HepG2 (cell line): ENCODE results near the gene CAMTA2. TPM values are rescaled to one million over a fixed set of nuclear protein-coding genes. Genes with fewer than 3 reads are reported as not detected.

Experiments
- KDM4B ChIP-seq: sonication (generic); formaldehyde crosslinking; IDR thresholded peaks from 2 replicates; pipeline ENCODE4 v1.4.0; 2020; ENCODE audit warnings: missing genetic modification reagents
- MAFF ChIP-seq: IDR thresholded peaks from 2 replicates; pipeline ENCODE4 v1.6.1; 2011; ENCODE audit warnings: low read depth, low read length, improper control_type of control experiment
- MLLT10 ChIP-seq: sonication (generic); formaldehyde crosslinking; IDR thresholded peaks from 2 replicates; pipeline ENCODE4 v1.4.0; 2020; ENCODE audit warnings: missing genetic modification reagents
- MXD4 ChIP-seq: IDR thresholded peaks from 2 replicates; pipeline ENCODE4 v1.6.1; 2016; ENCODE audit warnings: mild to moderate bottlenecking, missing biosample characterization, missing genetic modification reagents
- NFE2 ChIP-seq: sonication (generic); formaldehyde crosslinking; IDR thresholded peaks from 2 replicates; pipeline ENCODE4 v1.4.0; 2020; ENCODE audit warnings: missing genetic modification reagents
- POLR2A ChIP-seq, 2 experiments: IDR thresholded peaks; 2 replicates each; pipeline ENCODE4 v1.6.1; 2011; ENCODE audit warnings: low read depth in 2 of 2, low read length in 2 of 2, mild to moderate bottlenecking in 1 of 2, moderate library complexity in 1 of 2; ENCODE audit not compliant: insufficient read depth in 1 of 2
- SATB2 ChIP-seq: sonication (generic); formaldehyde crosslinking; IDR thresholded peaks from 2 replicates; pipeline ENCODE4 v1.5.0; 2020; ENCODE audit warnings: missing genetic modification reagents
- SMARCE1 ChIP-seq: fragments of 450-650 bp; IDR thresholded peaks from 2 replicates; pipeline ENCODE4 v1.6.1; 2017; ENCODE audit warnings: borderline replicate concordance
- SOX6 ChIP-seq, 2 experiments: fragments of 450-650 bp in 1 of 2; sonication (generic) in 1 of 2; formaldehyde crosslinking in 1 of 2; IDR thresholded peaks; 2 replicates each; pipeline versions ENCODE4 v1.4.0 to v1.6.1; 2017 to 2020; ENCODE audit warnings: antibody characterized with exemption in 1 of 2, mild to moderate bottlenecking in 1 of 2, missing genetic modification reagents in 1 of 2
- SUZ12 ChIP-seq: fragments of 150-350 bp; IDR thresholded peaks from 2 replicates; pipeline ENCODE4 v1.6.1; 2014; ENCODE audit warnings: low read depth, low read length
- ZBTB42 ChIP-seq: sonication (generic); formaldehyde crosslinking; IDR thresholded peaks from 2 replicates; pipeline ENCODE4 v1.5.0; 2020; ENCODE audit warnings: mild to moderate bottlenecking, missing genetic modification reagents
- ZBTB7A ChIP-seq: sonication (generic); formaldehyde crosslinking; IDR thresholded peaks from 2 replicates; pipeline ENCODE4 v1.8.0; 2022; ENCODE audit warnings: mild to moderate bottlenecking, missing genetic modification reagents
- ZNF17 ChIP-seq: sonication (generic); formaldehyde crosslinking; IDR thresholded peaks from 2 replicates; pipeline ENCODE4 v1.5.0; 2020; ENCODE audit warnings: mild to moderate bottlenecking, missing genetic modification reagents
- ZNF234 ChIP-seq: sonication (generic); formaldehyde crosslinking; conservative IDR thresholded peaks from 2 replicates; pipeline ENCODE4 v1.5.1; 2020; ENCODE audit warnings: mild to moderate bottlenecking, missing genetic modification reagents
- ZNF432 ChIP-seq: sonication (generic); formaldehyde crosslinking; IDR thresholded peaks from 2 replicates; pipeline ENCODE4 v1.5.0; 2020; ENCODE audit warnings: missing genetic modification reagents, mild to moderate bottlenecking, borderline replicate concordance
- ZNF549 ChIP-seq: sonication (generic); formaldehyde crosslinking; IDR thresholded peaks from 2 replicates; pipeline ENCODE4 v1.5.0; 2020; ENCODE audit warnings: missing genetic modification reagents
- ZNF563 ChIP-seq: sonication (generic); formaldehyde crosslinking; IDR thresholded peaks from 2 replicates; pipeline ENCODE4 v1.8.0; 2022; ENCODE audit warnings: mild to moderate bottlenecking, moderate library complexity, missing genetic modification reagents
- ZNF615 ChIP-seq: sonication (generic); formaldehyde crosslinking; IDR thresholded peaks from 2 replicates; pipeline ENCODE4 v1.5.0; 2020; ENCODE audit warnings: mild to moderate bottlenecking, missing genetic modification reagents, borderline replicate concordance
- ZNF703 ChIP-seq: sonication (generic); formaldehyde crosslinking; IDR thresholded peaks from 2 replicates; pipeline ENCODE4 v1.5.1; 2020; ENCODE audit warnings: missing genetic modification reagents, mild to moderate bottlenecking, moderate library complexity, borderline replicate concordance
- ZNF75D ChIP-seq: sonication (generic); formaldehyde crosslinking; IDR thresholded peaks from 2 replicates; pipeline ENCODE4 v1.8.1; 2023; ENCODE audit warnings: missing genetic modification reagents, mild to moderate bottlenecking, borderline replicate concordance
- polyA plus RNA-seq, 8 experiments: library from polyadenylated mRNA; depleted of rRNA in 3 of 8; stranded (reverse) in 7 of 8; unstranded in 1 of 8; fragments of >200 nt; fragmentation: Illumina TruSeq in 4 of 8; extraction: Trizol in 4 of 8; gene quantifications; 2 replicates each; pipeline versions ENCODE4 v1.2.1 to v1.2.3, GENCODE V29; 2011 to 2016; ENCODE audit warnings: low read depth in 4 of 8, missing spikeins in 1 of 8, mixed read lengths in 1 of 8; ENCODE audit not compliant: insufficient read depth in 1 of 8
- total RNA-seq, 5 experiments: library from RNA; depleted of rRNA; stranded (reverse); fragments of >200 nt; fragmentation: Illumina TruSeq; extraction: Trizol; gene quantifications; 2 replicates each; pipeline ENCODE4 v1.2.3, GENCODE V29; 2016; ENCODE audit warnings: low read depth in 1 of 5
- TF ChIP-seq, protein P1 (sequence below): sonication (generic); formaldehyde crosslinking; IDR thresholded peaks from 2 replicates; pipeline ENCODE4 v1.4.0; 2020; ENCODE audit warnings: mild to moderate bottlenecking, missing genetic modification reagents
- TF ChIP-seq, protein P2 (sequence below): sonication (generic); formaldehyde crosslinking; IDR thresholded peaks from 2 replicates; pipeline ENCODE4 v1.4.0; 2020; ENCODE audit warnings: low read depth, missing genetic modification reagents
- TF ChIP-seq, protein P3 (sequence below): sonication (generic); formaldehyde crosslinking; IDR thresholded peaks from 2 replicates; pipeline ENCODE4 v1.8.0; 2022; ENCODE audit warnings: missing genetic modification reagents, mild to moderate bottlenecking, inconsistent platforms, borderline replicate concordance
- TF ChIP-seq, protein P4 (sequence below): IDR thresholded peaks from 2 replicates; pipeline ENCODE4 v1.6.1; 2016; ENCODE audit warnings: low read depth, control low read depth

CAMTA2 gene
- total and polyA plus RNA-seq, 2 of the 13 experiments (the other 11 are each of a cell fraction or from before 2014, with no cell fraction given) = 4.1 to 7.1 TPM

DNA sequence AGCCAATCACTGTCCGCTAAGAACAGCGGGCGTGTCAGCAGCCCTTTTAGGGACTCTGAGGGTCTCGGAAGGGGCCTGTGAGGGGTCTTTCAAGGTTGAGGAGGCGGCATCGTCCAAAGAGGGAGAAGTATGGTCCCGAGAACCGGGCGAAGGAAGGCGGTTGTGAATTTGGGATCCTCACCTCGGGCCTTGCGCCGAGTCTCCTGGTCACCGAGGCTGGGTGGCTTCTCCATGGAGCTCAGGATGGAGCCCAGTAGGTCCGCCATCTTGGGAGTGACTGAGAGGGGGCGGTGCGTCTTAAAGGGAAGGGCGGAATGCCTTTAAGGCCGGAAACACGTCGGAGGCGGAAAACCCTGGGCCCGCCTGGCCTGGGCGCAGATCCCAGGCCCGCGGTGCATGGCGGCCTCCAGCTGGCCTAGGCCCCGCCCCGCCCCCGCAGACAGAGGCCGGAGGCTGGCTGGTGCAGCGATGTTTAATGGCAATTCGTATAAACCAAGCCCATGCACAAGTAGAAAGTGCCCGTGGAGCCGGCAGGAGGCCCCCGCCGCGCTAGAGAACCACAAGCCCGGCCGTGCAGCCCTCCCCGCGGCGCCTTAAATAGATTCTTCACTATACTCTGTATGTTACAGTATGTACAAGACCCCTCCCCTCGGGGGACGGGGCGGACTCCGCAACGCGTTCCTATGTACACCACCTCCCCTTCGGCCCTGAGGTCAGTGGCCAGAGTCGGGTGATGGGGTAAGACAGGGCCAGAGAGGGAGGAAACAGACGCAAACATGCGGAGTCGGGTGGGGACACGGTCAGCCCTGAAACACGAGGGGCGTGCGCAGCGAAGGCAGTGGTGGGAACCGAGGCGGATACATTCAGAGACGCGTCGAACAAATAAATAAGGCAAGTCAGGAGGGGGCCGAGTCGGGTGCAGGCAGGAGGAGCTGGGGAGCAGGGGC lies 19.7 kb downstream of the CAMTA2 start, which contains the start of gene SPAG7 (continued):
- TF ChIP-seq, protein P1, sequence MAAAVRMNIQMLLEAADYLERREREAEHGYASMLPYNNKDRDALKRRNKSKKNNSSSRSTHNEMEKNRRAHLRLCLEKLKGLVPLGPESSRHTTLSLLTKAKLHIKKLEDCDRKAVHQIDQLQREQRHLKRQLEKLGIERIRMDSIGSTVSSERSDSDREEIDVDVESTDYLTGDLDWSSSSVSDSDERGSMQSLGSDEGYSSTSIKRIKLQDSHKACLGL (CRISPR knock-in tag) = no peak; the same call in 1 of the 2 replicates
- TF ChIP-seq SUZ12 = no peak
- TF ChIP-seq, protein P2, sequence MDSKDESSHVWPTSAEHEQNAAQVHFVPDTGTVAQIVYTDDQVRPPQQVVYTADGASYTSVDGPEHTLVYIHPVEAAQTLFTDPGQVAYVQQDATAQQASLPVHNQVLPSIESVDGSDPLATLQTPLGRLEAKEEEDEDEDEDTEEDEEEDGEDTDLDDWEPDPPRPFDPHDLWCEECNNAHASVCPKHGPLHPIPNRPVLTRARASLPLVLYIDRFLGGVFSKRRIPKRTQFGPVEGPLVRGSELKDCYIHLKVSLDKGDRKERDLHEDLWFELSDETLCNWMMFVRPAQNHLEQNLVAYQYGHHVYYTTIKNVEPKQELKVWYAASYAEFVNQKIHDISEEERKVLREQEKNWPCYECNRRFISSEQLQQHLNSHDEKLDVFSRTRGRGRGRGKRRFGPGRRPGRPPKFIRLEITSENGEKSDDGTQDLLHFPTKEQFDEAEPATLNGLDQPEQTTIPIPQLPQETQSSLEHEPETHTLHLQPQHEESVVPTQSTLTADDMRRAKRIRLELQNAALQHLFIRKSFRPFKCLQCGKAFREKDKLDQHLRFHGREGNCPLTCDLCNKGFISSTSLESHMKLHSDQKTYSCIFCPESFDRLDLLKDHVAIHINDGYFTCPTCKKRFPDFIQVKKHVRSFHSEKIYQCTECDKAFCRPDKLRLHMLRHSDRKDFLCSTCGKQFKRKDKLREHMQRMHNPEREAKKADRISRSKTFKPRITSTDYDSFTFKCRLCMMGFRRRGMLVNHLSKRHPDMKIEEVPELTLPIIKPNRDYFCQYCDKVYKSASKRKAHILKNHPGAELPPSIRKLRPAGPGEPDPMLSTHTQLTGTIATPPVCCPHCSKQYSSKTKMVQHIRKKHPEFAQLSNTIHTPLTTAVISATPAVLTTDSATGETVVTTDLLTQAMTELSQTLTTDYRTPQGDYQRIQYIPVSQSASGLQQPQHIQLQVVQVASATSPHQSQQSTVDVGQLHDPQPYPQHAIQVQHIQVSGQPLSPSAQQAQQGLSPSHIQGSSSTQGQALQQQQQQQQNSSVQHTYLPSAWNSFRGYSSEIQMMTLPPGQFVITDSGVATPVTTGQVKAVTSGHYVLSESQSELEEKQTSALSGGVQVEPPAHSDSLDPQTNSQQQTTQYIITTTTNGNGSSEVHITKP (CRISPR knock-in tag) = peak; percentile 70; the same call in 1 of the 2 replicates
- peak; percentile 79; the same call in 1 of the 2 replicates for TF ChIP-seq ZBTB42
- TF ChIP-seq ZNF17 (CRISPR knock-in tag) = no peak
- peak; percentile 74 to 85 for TF ChIP-seq POLR2A (IDR thresholded peaks at IDR 0.05; ENCODE audit: insufficient read depth in 1 of 2, low read depth in 2 of 2, low read length in 2 of 2)
- no peak for TF ChIP-seq MAFF
- no peak for TF ChIP-seq ZNF75D
- no peak; the same call in 1 of the 2 replicates for TF ChIP-seq SATB2 (CRISPR knock-in tag)
- TF ChIP-seq KDM4B (CRISPR knock-in tag) = no peak
- 0 out of 2 replicates have a peak, but pooled peaks have one; percentile 75 for TF ChIP-seq ZNF703
- TF ChIP-seq, protein P3, sequence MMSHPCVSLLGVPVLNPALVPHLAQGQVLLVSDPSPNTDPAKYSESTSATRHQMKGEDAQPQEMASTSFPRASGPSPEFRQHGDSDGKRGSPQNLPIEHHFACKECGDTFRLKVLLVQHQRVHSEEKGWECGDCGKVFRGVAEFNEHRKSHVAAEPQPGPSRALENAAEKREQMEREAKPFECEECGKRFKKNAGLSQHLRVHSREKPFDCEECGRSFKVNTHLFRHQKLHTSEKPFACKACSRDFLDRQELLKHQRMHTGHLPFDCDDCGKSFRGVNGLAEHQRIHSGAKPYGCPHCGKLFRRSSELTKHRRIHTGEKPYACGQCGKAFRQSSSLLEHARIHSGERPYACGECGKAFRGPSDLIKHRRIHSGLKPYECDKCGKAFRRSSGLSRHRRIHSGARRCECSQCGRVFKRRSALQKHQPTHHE (CRISPR knock-in tag) = peak; percentile 47; the same call in 1 of the 2 replicates
- TF ChIP-seq ZNF615 (CRISPR knock-in tag) = no peak
- TF ChIP-seq MLLT10 (CRISPR knock-in tag) = no peak
- TF ChIP-seq SOX6 (IDR thresholded peaks at IDR 0.05) = no peak
- no peak; the same call in 1 of the 2 replicates for TF ChIP-seq SOX6 (CRISPR knock-in tag; IDR thresholded peaks at IDR 0.05)
- TF ChIP-seq ZNF234 (CRISPR knock-in tag) = no peak
- TF ChIP-seq NFE2 (CRISPR knock-in tag) = no peak
- TF ChIP-seq ZNF432 (CRISPR knock-in tag) = no peak
- no peak for TF ChIP-seq ZNF549 (CRISPR knock-in tag)
- TF ChIP-seq, protein P4, sequence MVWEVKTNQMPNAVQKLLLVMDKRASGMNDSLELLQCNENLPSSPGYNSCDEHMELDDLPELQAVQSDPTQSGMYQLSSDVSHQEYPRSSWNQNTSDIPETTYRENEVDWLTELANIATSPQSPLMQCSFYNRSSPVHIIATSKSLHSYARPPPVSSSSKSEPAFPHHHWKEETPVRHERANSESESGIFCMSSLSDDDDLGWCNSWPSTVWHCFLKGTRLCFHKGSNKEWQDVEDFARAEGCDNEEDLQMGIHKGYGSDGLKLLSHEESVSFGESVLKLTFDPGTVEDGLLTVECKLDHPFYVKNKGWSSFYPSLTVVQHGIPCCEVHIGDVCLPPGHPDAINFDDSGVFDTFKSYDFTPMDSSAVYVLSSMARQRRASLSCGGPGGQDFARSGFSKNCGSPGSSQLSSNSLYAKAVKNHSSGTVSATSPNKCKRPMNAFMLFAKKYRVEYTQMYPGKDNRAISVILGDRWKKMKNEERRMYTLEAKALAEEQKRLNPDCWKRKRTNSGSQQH (CRISPR knock-in tag) = peak; percentile 46
- TF ChIP-seq ZBTB7A = peak; percentile 60
- TF ChIP-seq SMARCE1 = no peak
- TF ChIP-seq ZNF563 = no peak
- TF ChIP-seq MXD4 (CRISPR knock-in tag) = no peak
